ENCODE data around the gene TLCD3B. TPM values are rescaled to one million over a fixed set of nuclear protein-coding genes. Genes with fewer than 3 reads are reported as not detected.
A peak's percentile ranks its signal among the peaks of the same experiment; 100 is the strongest.

Gene TLCD3B
- total RNA-seq, 2 experiments from 2014 or later = 4.3 to 17.6 TPM

- ChIA-PET CTCF (ENCODE audit: unreplicated experiment) (no interaction called here), POLR2A (no interaction called here)
- H3K79me2 ChIP-seq (ENCODE audit: insufficient read depth, low read depth, low read length) = peaks cover 7% of the 10 kb centered on the region; the same call in 1 of the 2 replicates
- no peaks in the 10 kb centered on the region for H3K9me3 ChIP-seq (ENCODE audit: low read length)
- no peak overlapping the region for H3K27ac ChIP-seq (ENCODE audit: low read depth, low read length, poor library complexity, severe bottlenecking)
- no TSS peak for BruUV-seq (replicated peaks)
- no peaks in the 10 kb centered on the region for H3K36me3 ChIP-seq (ENCODE audit: insufficient read depth, low read length)
- H3K4me3 ChIP-seq (ENCODE audit: low read depth, low read length, poor library complexity, severe bottlenecking) = no peak overlapping the region
- no peaks in the 10 kb centered on the region for H3K9me2 ChIP-seq (ENCODE audit: insufficient read depth, low read length)
- TF ChIP-seq CTCF (conservative IDR thresholded peaks at IDR 0.05; ENCODE audit: low read length) (no peak), EZH2phosphoT487 (IDR thresholded peaks at IDR 0.05; ENCODE audit: borderline replicate concordance, low read depth, low read length) (no peak)
- H4K20me1 ChIP-seq (ENCODE audit: insufficient read depth, low read length) = no peaks in the 10 kb centered on the region
- no peak for DNase-seq (ENCODE audit: low spot score)
- no peak overlapping the region for H2AFZ ChIP-seq (ENCODE audit: low read length)
- H3K4me1 ChIP-seq (ENCODE audit: insufficient read depth, low read length, poor library complexity, severe bottlenecking) = peaks cover 11% of the 10 kb centered on the region
- intact Hi-C loops (cut with micrococcal nuclease; ENCODE audit: unreplicated experiment) = loop anchor here (10.0 kb wide), 1 partner anchor 294 kb away; the partner anchor contains the start of gene CD2BP2
- no peak overlapping the region for H3K4me2 ChIP-seq (ENCODE audit: low read length)
Observed at GRCh38 chr16:30060346-30060745, 29.3 kb upstream of the TLCD3B start.

DNA sequence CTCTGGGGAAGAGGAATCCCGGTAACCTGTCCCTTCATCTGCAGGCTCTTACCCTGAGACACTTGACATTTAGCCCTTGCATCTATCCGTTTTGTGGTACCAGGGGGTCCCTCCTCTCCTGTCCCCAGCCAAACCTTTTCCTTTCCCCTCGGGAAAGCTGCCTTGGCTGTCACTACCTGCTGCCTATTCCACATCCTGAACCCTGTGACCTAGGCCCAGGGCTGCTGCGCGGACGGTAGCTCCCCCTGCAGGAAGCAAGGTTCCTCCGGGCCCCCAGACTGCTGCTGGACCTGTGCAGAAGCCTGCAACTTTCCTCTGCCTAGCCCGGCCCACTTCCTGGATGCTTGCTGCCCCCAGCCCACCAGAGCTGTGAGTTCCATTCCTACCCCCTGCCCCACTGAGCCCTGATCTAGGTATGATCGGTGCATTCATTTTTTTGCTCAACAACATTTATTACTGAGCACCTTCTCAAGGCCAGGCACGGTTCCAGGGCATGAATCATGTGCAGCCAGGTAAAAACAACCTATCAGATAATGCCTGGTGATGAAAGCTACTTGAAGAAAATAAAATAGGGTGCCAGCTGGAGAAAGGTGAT, 24.0 kb upstream of the TLCD3B start:
- intact Hi-C loops (cut with micrococcal nuclease; ENCODE audit: unreplicated experiment) = no loop called here
- no peaks in the 10 kb centered on the region for H3K9me3 ChIP-seq (ENCODE audit: low read length)

More for the DNA sequence above, 24.0 kb upstream of the TLCD3B start:
- peak overlapping the region; percentile 23; the same call in 1 of the 2 replicates for H3K4me2 ChIP-seq (ENCODE audit: low read length)
- peaks cover 27% of the 10 kb centered on the region for H3K4me1 ChIP-seq (ENCODE audit: insufficient read depth, low read length, poor library complexity, severe bottlenecking)
- no peaks in the 10 kb centered on the region for H3K9me2 ChIP-seq (ENCODE audit: insufficient read depth, low read length)
- no peaks in the 10 kb centered on the region for H3K79me2 ChIP-seq (ENCODE audit: insufficient read depth, low read depth, low read length)
- no peak overlapping the region for H2AFZ ChIP-seq (ENCODE audit: low read length)
- no peak overlapping the region for H3K4me3 ChIP-seq (ENCODE audit: low read depth, low read length, poor library complexity, severe bottlenecking)
- ChIA-PET CTCF (ENCODE audit: unreplicated experiment) (interaction anchor here (0.5 to 1.6 kb wide), 3 partner anchors 9 to 285 kb away, joined by 3 to 4 read pairs (median 3); partner anchors contain the start of gene TBX6), POLR2A (interaction anchor here (0.6 to 1.0 kb wide), 3 partner anchors 9 to 82 kb away, joined by 3 to 10 read pairs (median 4); partner anchors contain the start of gene TAOK2)
- no TSS peak for BruUV-seq (replicated peaks)
- peak; percentile 63 for DNase-seq (ENCODE audit: low spot score)
- no peaks in the 10 kb centered on the region for H3K36me3 ChIP-seq (ENCODE audit: insufficient read depth, low read length)
- H3K27ac ChIP-seq (ENCODE audit: low read depth, low read length, poor library complexity, severe bottlenecking) = no peak overlapping the region
- H4K20me1 ChIP-seq (ENCODE audit: insufficient read depth, low read length) = no peaks in the 10 kb centered on the region
- TF ChIP-seq EZH2phosphoT487 (IDR thresholded peaks at IDR 0.05; ENCODE audit: borderline replicate concordance, low read depth, low read length) (no peak), CTCF (conservative IDR thresholded peaks at IDR 0.05; ENCODE audit: low read length) (peak; percentile 85)
